HG02852 (cell line): ENCODE results near the gene CABLES1.

Experiments
- ATAC-seq: cut with Tn5 transposase; IDR thresholded peaks from one replicate; pipeline ENCODE4 v1.9.1; 2021; ENCODE audit warnings: mild to moderate bottlenecking, moderate library complexity; ENCODE audit not compliant: unreplicated experiment

CABLES1 gene

DNA sequence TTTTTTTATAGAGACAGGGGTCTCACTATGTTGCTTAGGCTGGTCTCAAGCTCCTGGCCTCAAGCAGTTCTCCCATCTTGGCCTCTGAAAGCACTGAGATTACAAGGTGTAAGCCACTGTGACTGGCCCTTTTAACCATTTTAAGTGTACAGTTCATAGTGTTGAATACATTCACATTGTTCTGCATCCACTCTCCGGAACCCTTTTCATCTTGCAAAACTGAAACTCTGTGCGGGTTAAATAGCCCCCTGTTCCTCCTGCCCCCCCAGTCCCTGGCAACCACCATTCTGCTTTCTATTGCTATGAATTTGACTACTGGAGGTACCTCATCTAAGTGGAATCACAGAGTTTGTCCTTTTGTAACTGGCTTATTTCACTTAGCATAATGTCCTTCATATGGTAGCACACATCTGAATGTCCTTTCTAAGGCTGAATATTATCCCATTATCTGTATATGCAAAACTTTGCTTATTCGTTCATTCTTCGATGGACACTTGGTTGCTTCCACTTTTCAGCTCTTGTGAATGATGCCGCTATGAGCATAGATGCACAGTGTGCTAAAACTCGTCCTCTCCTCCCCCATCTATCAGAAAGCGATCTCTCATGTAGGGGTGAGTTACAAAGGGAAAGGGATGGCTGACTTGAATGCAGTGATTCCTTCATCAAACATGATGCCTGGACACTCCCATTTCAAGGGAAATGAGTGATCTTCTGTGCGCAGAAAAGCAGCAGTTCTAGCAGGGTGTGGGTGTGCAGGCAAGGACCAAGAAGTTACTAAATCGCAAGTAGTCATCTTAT lies 30.2 kb downstream of the CABLES1 start:
- ATAC-seq: no peak

DNA sequence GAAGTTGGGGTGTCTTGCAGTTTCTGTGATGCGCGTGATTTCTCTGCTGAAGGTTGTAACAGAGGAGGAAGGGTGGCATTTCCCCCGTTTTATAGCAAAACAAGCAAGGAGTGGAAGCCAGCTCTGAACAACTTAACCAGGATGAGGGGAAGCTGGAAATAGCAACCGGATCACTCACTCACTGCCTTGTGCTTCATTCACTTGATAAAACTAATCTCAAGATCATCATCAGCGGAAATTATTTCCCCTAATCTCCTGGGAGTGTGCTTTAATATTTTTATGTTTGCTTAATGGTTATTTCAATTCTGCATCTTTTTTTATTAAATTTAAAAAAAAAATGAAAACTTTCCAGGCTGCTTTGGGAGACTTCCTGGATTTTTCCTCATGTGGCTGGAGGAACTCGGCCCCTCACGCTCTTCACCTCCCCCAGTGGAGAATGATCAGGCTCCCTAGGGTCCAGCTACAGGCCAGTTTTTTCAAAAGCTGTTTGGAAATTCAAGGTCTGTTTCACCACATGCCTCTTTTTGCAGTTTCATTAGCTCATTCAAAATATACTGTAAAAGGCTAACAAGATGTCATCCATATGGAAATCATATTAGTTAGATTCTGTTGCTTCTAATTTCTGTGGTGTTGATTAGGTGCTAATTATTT lies 31.7 kb downstream of the CABLES1 start:
- no peak for ATAC-seq

DNA sequence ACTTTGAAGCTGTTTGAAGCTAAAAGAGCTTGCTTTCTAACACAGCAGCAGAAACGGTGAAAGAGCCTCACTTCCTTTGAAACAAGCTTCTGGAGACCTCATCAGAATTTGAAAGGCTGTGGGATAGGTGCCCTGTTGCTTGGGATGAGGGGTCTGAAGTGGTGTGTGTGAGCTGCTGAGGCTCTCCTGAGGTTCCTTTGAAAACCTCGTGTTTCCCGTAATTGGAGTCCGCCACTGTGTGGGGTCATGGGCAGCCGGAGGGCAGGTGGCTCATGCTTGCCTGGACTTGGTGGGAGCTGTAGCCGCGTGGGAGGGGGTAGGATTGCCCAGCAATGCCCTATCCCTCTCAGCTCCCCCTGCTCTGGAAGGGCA lies 34.4 kb downstream of the CABLES1 start:
- no peak for ATAC-seq

DNA sequence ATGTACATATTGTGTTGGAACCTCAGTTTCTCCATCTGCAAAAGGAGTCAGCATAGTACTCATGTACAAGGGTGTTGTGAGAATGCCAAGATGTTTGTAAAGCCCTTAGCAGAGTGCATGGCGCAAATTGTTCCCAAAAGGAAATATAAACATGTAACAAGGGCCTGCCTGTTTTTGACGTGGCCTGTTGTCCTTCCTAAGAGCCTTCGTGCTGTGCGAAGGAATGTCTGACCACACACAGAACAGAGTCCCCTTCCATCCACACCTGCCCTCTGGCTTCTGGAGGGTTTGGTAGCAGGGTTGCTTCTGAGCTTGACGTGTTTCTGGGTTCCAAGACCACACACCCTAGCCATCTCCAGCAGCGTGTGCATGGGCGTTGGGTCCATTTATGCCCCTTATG lies 34.9 kb downstream of the CABLES1 start:
- no peak for ATAC-seq

DNA sequence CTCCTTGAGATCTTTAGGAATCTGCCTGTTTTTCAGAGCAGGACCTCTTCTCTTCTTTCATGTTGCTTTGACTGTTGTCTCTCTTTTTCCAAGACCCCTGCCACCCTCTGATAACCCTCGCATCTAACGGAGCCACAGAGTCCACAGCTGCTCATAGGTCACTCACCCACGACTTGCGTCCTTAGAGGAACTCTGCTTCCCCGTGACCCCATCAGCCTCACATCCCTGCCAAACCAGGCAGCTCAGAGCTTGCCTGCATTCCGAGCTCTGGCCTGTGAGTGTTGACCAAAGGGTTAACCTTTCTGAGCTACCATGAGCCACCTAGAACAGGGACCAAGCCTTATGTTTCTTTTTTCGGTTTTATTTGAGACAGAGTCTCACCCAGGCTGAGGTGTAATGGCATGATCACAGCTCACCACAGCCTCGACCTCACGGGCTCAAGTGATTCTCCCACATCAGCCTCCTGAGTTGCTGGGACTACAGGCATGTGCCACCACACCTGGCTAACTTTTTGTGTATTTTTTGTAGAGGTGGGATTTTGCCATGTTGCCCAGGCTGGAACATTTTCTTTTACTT lies 36.4 kb downstream of the CABLES1 start:
- no peak for ATAC-seq

DNA sequence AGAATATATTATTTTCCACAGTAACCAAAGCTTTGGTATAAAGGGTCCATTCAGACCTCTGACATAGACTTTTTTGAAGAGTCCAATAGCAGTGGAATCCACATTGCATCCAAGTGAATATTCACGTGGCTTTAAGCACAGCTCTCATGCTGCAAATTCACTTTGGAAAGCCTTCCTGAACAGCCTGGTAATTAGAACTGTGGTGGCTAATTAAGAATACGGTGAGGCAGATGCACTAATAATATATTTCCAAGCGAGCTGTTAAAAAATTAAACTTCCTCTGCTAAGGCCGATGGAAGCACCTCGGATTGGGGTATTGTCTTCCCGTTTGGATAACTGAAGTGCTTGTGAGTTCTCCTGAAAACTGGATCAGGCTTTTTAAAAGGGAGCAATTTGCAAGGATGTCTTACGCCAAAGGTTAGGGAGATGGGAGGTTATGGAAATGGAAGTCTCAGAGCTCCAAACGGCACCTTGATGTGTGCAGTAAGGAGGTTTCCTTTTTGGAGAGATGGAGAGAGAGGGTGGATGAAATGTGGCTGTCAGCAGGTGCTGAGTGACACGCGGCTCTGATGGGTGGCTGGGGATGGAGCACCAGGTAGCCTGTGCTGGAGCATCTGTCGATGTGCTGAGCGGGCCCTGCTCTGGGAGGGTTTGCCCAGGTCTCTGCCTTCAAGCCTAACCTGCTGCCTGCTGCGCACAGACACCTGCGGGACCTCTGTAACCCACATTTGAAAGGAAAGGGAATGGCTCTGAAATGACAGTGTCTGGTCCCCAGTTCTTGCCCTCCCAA lies 37.5 kb downstream of the CABLES1 start:
- ATAC-seq: no peak

DNA sequence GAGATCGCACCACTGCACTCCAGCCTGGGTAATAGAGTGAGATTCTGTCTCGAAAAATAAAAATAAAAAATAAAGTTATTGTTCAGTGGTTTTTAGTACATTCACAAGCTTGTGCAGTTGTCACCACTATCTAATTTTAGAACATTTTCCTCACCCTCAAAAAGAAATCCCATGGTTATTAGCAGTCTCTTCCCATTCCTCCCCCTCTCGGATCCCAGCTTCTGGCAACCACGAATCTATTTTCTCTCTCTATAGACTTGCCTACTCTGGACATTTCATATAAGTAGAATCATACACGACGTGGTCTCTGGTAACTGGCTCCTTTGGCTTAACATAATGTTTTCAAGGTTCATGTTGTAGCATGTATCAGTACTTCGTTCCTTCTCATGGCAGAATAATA lies 38.6 kb downstream of the CABLES1 start:
- no peak for ATAC-seq

DNA sequence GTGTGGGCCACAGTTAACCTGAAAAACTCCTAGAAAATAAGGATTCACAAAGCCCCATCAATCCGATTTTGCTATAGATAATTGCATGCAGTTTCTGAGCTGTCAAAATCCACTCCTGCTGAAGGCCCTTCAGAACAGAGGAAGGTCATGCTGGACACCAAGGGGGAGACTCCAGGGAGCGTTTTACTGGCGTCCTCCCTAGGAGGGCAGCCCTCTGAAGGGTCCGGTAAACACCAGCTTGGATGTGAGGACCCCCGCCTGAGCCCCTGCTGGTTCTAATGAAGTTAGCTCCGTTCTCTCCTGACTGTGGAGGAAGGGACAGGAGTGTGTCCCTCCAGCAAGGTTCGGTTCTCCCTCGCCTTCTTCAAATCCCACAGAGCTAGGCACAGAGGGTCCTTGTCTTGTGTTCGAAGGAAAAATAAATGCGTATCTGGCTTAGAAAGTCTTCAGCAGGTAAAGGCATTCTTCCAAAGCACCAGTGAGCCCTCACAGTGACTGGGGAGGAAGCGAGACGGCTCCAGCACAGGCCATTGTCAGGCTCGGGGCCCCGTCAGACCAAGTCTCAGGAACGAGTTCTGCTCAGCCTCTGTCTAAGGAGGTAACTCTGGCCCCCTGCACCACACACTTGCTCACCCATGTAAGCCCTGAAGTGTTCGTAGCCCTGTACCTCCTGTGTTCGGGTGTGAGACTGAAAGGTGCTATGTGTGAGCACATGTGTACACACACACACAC lies 41.6 kb downstream of the CABLES1 start:
- ATAC-seq: no peak

DNA sequence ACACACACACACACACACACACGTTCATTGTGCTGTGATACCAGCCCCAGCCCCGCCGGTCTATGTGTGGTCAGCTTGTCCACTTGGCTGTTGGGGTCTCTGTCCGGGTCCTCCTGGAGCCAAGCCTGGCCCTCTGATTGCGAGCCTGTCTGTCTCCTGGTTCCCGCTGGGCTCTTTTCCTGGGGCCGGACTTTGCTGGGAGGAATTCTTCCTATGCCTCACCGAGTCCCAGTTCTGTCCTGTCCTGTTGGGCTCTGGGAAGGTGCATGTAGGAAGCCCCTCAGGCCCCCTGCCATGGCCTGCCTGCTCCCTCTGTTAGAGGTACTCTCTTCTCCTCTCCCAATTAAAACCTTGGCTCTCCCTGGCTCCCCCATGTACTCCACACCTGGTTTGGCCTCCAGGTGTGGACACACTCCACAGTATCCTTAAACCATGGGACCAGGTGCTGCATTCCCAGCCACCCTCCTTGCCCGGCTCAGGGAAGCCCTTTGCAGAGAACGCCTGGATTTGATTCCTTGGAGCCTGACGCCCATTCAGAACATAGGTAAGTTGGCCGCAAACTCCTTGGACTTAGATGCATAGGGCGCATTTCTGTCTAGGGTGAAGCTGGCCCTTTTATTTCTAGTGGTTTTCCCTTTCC lies 42.3 kb downstream of the CABLES1 start:
- ATAC-seq: no peak

DNA sequence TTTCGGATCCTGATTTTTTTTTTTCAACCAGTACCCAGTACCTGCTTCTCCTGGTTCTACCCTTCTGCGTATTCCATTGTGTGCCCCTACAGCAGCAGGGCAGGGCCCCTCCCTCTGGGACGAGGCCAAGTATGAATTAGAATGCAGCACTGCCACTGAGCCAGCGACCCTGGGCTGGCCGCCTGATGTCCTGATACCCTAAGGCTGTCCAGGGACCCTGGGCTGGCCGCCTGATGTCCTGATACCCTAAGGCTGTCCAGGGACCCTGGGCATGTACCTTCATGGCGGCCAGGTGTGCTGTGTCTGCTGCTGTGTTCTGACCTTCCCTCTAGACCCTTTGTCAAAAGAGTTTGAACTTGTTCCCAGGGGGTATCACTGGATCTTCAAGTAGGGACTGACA lies 42.9 kb downstream of the CABLES1 start:
- no peak for ATAC-seq

DNA sequence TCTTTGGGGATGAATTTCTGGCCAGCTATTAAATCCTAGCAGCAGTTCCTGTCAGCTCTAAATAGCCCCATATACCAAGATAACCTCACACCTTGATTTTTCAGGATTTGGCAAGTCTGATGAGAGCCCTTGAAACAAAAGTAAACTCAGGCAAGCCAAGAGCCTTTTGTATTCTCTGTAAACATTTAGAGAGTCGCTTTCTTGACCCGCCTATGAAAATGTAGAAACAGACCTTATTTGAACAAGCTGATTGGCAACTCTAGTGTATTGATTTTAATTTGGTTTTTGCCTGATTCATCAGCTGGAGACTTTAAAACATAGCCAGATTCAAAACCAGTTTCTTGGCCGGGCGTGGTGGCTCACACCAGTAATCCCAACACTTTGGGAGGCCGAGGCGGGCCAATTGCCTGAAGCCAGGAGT lies 43.4 kb downstream of the CABLES1 start:
- ATAC-seq: no peak

DNA sequence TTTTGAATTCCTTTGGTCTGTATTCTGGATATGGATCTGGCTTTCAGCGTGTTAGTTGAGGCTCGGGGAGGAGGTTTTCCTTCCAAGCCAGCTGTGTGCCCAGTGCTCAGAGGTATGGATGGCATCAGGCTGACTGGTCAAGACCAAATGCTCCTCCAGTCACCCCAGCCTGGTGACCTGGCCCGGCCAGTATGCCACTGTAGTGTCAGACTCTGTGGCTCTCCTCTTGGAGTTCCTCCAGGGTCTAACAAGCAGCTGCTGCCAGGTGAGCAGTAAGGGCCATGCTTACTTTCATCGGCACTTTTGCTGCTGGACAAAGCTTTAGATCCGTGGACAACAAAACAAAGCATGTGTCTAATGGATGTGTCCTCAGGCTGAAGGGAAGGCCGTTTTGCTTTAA lies 44.1 kb downstream of the CABLES1 start:
- ATAC-seq: no peak

DNA sequence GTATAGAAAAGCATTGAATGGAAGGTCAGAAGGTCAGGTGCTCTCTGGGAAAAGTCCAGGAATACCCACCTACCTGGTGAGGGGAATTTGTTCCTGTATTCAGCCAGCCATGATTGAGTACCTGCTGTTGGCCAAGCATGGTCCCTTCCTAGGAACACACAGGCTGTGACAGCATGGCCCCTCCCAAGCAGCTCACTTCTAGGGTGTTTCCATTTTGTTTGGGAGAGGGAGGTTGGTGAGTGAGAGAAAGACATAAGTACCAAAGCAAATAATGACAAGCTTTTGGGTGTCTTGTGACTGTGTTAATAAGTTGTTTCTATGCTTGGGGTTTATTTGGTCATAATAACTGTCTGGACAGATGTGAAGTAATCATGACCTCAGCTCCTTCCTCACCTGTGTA lies 46.3 kb downstream of the CABLES1 start:
- no peak for ATAC-seq

DNA sequence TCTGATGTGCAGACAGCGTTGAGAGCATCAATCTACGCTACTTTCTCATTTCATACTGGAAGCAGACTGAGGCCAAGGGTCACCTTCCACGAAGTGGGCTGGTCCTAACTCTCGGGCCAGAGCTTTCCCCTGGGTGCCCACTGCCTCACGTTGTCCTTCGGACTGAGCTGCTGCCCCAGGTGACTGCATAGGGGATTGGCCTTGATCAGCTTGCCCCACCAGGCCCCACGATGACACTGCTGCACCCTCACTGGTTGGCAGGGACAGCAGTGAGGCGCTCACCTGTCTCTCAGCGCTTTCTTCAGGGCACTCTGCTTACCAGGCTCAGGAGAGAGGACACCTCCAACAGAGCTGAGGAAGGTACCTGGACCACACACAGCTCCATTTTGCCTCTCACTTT lies 47.3 kb downstream of the CABLES1 start:
- no peak for ATAC-seq

DNA sequence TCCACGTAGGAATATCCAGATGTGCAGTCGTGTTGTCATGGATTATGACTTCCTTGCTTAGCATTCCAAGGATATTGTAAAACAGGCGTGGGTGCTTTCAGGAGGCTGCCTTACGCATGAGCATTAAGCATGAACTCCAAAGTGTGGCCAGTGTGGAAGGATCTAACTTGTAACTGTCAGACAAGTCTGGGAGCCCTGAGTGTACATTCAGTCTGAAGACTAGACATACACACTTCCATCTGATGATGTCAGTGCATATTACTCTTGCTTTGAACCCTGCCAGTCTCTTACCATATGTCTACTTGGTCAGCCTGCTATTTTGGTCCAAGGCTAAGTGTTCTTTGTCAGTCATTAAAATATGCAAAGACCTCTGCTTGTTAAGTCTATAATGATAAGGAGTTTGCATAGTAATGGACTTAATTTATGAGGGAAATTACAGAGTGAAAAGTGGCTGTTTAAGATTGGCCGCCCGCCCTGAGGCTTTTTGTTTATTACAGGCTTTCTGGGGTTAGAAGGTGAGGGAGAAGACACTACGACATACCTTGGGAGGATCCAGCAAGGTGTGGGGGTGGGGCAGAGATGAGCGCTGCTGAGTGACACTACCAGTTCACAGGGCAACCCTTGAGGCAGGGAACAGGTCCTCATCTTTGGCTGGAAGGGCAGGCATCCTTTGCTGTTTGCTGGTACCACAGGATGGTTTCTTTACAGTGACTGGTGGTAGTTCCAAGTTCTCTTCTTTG lies 48.3 kb downstream of the CABLES1 start:
- ATAC-seq: no peak

DNA sequence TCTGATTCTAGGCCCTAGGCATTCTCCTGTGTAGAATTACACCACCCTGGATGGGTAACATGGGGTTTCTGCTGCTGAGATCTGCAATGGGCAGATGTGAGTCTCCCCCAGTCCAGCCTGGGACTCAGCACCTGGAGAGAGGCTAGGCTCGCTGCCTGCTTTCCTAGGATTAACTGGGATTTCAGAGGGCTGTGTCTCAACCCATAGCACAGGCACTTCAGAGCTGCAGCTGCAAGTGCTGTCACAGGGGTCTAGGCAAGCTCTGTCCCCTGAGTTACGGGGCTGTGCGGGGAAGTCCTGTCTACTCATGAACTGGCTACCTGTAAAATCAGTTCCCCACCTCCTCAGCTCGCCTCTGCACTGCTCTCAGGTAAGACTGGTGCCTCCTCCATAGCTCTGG lies 51.5 kb downstream of the CABLES1 start:
- no peak for ATAC-seq

DNA sequence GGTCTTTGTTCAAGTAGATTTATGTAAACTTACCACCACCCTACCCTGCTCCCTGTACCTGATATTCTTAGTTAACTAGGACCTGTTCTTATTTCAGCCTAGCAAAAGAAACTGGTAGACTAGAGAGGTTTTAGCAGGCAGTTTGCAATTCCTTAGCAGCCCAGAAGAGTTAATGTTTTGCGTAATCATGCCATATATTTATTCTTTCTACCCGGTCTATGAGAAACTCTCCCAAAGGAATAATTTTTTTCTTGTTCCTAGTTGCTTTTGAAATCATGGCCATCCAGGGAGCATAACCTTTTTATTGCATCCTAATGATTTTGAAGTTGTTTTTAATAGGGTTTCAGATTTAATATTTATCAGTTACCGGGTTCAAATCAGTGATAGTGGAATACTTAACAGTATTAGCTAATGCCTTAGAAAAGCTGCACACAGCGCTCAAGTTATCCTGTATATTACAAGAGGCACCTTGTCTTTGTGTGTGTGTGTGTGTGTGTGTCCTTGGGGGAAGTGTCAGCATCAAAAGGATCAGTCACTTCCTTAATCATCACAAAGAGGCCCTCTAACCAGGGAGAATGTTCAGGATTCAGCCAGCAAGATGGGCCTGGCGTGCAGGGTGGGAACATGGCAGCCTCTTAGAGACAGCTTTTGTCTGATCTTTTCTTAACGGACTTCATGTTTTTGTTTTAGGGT lies 52.9 kb downstream of the CABLES1 start:
- ATAC-seq: no peak

DNA sequence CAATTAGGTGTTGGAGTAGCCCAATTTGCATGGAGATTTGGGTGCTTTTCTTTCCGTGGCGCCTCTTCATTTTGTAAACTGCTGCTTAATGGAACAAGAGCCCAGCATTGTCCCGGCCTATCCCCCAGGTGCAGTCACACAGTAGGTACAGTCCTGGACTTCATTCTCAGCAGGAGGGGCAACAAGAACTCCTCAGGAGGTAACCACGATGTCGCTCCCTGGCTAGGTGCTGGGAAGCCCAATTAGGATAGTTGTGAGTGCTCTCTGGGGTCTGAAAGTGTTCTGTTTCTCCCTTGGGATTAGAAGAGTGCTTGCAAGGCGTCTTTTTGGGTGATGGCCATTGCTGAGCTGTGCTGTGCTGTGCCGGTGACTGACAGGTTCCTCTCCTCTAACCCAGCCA lies 53.8 kb downstream of the CABLES1 start:
- ATAC-seq: no peak
